H1 (cell line): ENCODE data around the gene SPDEF. TPM values are rescaled to one million over a fixed set of nuclear protein-coding genes. Genes with fewer than 3 reads are reported as not detected.

ENCODE experiments used
- CTCF ChIA-PET: fragments of 300-600 bp; sonication (Branson Sonifier 250); formaldehyde crosslinking; loops from one replicate; lab custom pipeline; 2021; ENCODE audit not compliant: partially characterized antibody; lab: Charles Lee
- POLR2A ChIA-PET: fragments of 300-600 bp; sonication (Branson Sonifier 250); formaldehyde crosslinking; loops from one replicate; lab custom pipeline; 2021; ENCODE audit warnings: inconsistent platforms; ENCODE audit not compliant: partially characterized antibody; lab: Charles Lee
- DNase-seq, 2 experiments: peaks; one replicate each; pipeline versions ENCODE4 v3.0.0 to v3.0.0-alpha.2; 2010 to 2022; ENCODE audit warnings: low spot score in 2 of 2, low read depth in 1 of 2, mixed read lengths in 1 of 2
- FAIRE-seq: peaks from 2 replicates; lab custom pipeline; 2011; peaks lifted over from hg19 to GRCh38; lab: Jason Lieb, UNC
- H2AFZ ChIP-seq: 2 replicates; pipeline ENCODE4 v1.8.1; 2012; ENCODE audit warnings: low read length, inconsistent platforms
- H2AK5ac ChIP-seq: 2 replicates; pipeline ENCODE4 v1.6.1; 2013; ENCODE audit warnings: low read depth, low read length
- H2BK120ac ChIP-seq: replicated peaks from 2 replicates; pipeline ENCODE3; 2013; ENCODE audit warnings: low read depth, low read length, inconsistent platforms
- H2BK12ac ChIP-seq: 2 replicates; pipeline ENCODE4 v1.6.1; 2013; ENCODE audit warnings: low read depth, low read length
- H2BK15ac ChIP-seq: 2 replicates; pipeline ENCODE4 v1.6.1; 2013; ENCODE audit warnings: low read length
- H2BK20ac ChIP-seq: 2 replicates; pipeline ENCODE4 v1.6.1; 2013; ENCODE audit warnings: low read length
- H2BK5ac ChIP-seq: 2 replicates; pipeline ENCODE4 v1.6.1; 2013; ENCODE audit warnings: low read depth, low read length
- H3K14ac ChIP-seq: 2 replicates; pipeline ENCODE4 v1.6.1; 2013; ENCODE audit warnings: inconsistent platforms; ENCODE audit not compliant: insufficient read length
- H3K18ac ChIP-seq: 2 replicates; pipeline ENCODE4 v1.6.1; 2013; ENCODE audit warnings: low read length; ENCODE audit errors: extremely low read depth
- H3K23ac ChIP-seq: 2 replicates; pipeline ENCODE4 v1.6.1; 2013; ENCODE audit warnings: inconsistent platforms; ENCODE audit not compliant: insufficient read length
- H3K23me2 ChIP-seq: 2 replicates; pipeline ENCODE4 v1.6.1; 2013; ENCODE audit warnings: low read depth, low read length
- H3K27ac ChIP-seq: 2 replicates; pipeline ENCODE4 v1.6.1; 2011; ENCODE audit warnings: low read depth, low read length, inconsistent platforms
- H3K27me3 ChIP-seq, 4 experiments: replicated peaks in 1 of 4; 1 replicate in 1 of 4; 2 replicates in 3 of 4; pipeline versions ENCODE4 v1.6.1 to v1.8.1; 2011 to 2013; ENCODE audit warnings: low read length in 3 of 4, mild to moderate bottlenecking in 3 of 4, inconsistent platforms in 2 of 4, mixed read lengths in 2 of 4, moderate library complexity in 1 of 4; ENCODE audit not compliant: control insufficient read depth in 3 of 4, insufficient read depth in 3 of 4; ENCODE audit errors: extremely low read depth in 1 of 4
- H3K36me3 ChIP-seq, 4 experiments: 2 replicates each; pipeline versions ENCODE4 v1.6.1 to v1.8.1; 2011 to 2013; ENCODE audit warnings: mild to moderate bottlenecking in 4 of 4, low read length in 3 of 4, moderate library complexity in 2 of 4, control low read depth in 1 of 4, inconsistent platforms in 1 of 4; ENCODE audit not compliant: insufficient read depth in 4 of 4, control insufficient read depth in 2 of 4
- H3K4ac ChIP-seq: replicated peaks from 2 replicates; pipeline ENCODE3; 2013; ENCODE audit warnings: low read length, low read depth, mixed read lengths, inconsistent platforms; ENCODE audit not compliant: insufficient read length
- H3K4me1 ChIP-seq, 4 experiments: replicated peaks in 1 of 4; 1 replicate in 1 of 4; 2 replicates in 3 of 4; pipeline versions ENCODE4 v1.6.1 to v1.8.1; 2011 to 2013; ENCODE audit warnings: low read length in 3 of 4, inconsistent platforms in 2 of 4, mixed read lengths in 1 of 4; ENCODE audit not compliant: insufficient read depth in 4 of 4, control insufficient read depth in 3 of 4
- H3K4me2 ChIP-seq, 2 experiments: 2 replicates each; pipeline versions ENCODE4 v1.6.1 to v1.8.1; 2011 to 2013; ENCODE audit warnings: low read depth in 2 of 2, low read length in 2 of 2, control low read depth in 1 of 2, inconsistent platforms in 1 of 2, mild to moderate bottlenecking in 1 of 2; ENCODE audit not compliant: insufficient read depth in 1 of 2
- H3K4me3 ChIP-seq, 4 experiments: fragments of 200-600, 300-600 bp in 1 of 4; sonication (generic), shearing (Covaris generic), sonication (Bioruptor Twin) in 1 of 4; 2 replicates each; pipeline versions ENCODE4 v1.5.1 to v1.8.1; 2011 to 2016; ENCODE audit warnings: low read length in 4 of 4, low read depth in 3 of 4, control low read depth in 2 of 4, inconsistent platforms in 2 of 4, mild to moderate bottlenecking in 2 of 4, mixed read lengths in 1 of 4, moderate library complexity in 1 of 4; ENCODE audit not compliant: insufficient read depth in 2 of 4; ENCODE audit errors: extremely low read depth in 1 of 4
- H3K56ac ChIP-seq: replicated peaks from 2 replicates; pipeline ENCODE3; 2013; ENCODE audit warnings: low read depth, mild to moderate bottlenecking, mixed read lengths, low read length, inconsistent platforms; ENCODE audit not compliant: insufficient read length
- H3K79me1 ChIP-seq: 2 replicates; pipeline ENCODE4 v1.6.1; 2013; ENCODE audit warnings: low read depth, low read length, control low read depth
- H3K79me2 ChIP-seq, 2 experiments: 2 replicates each; pipeline versions ENCODE4 v1.6.1 to v1.8.1; 2012 to 2013; ENCODE audit warnings: low read length in 2 of 2, mild to moderate bottlenecking in 2 of 2, inconsistent platforms in 1 of 2; ENCODE audit not compliant: insufficient read depth in 2 of 2, control insufficient read depth in 1 of 2
- H3K9ac ChIP-seq, 4 experiments: replicated peaks in 1 of 4; 1 replicate in 1 of 4; 2 replicates in 3 of 4; pipeline versions ENCODE4 v1.6.1 to v1.8.1; 2011 to 2013; ENCODE audit warnings: low read depth in 3 of 4, low read length in 3 of 4, control low read depth in 2 of 4, mild to moderate bottlenecking in 2 of 4, moderate library complexity in 2 of 4, inconsistent platforms in 1 of 4; ENCODE audit errors: extremely low read depth in 1 of 4
- H3K9me3 ChIP-seq, 2 experiments: 2 replicates each; pipeline versions ENCODE4 v1.6.1 to v1.8.1; 2012 to 2013; ENCODE audit warnings: mild to moderate bottlenecking in 2 of 2, moderate library complexity in 2 of 2, control low read depth in 1 of 2, inconsistent platforms in 1 of 2, low read depth in 1 of 2, low read length in 1 of 2, mixed read lengths in 1 of 2; ENCODE audit not compliant: insufficient read depth in 2 of 2
- H4K20me1 ChIP-seq, 2 experiments: replicated peaks in 1 of 2; 2 replicates each; pipeline versions ENCODE3 to v1.8.1; 2011 to 2013; ENCODE audit warnings: inconsistent platforms in 2 of 2, low read length in 2 of 2, mild to moderate bottlenecking in 1 of 2; ENCODE audit not compliant: insufficient read depth in 2 of 2, control insufficient read depth in 1 of 2
- H4K5ac ChIP-seq: 2 replicates; pipeline ENCODE4 v1.6.1; 2013; ENCODE audit warnings: low read length, low read depth, mixed read lengths, inconsistent platforms; ENCODE audit not compliant: insufficient read length
- H4K8ac ChIP-seq: 2 replicates; pipeline ENCODE4 v1.8.0; 2013; ENCODE audit warnings: mild to moderate bottlenecking, moderate library complexity, low read length, inconsistent platforms; ENCODE audit not compliant: insufficient read depth; ENCODE audit errors: extremely low read depth
- H4K91ac ChIP-seq: replicated peaks from 2 replicates; pipeline ENCODE3; 2013; ENCODE audit warnings: low read length, mixed read lengths, inconsistent platforms; ENCODE audit not compliant: insufficient read length
- ASH2L ChIP-seq: fragments of 200-600, 300-600 bp; sonication (generic); IDR thresholded peaks from one replicate; pipeline ENCODE4 v1.7.1; 2017; ENCODE audit warnings: low read length
- CTBP2 ChIP-seq: IDR thresholded peaks from 2 replicates; pipeline ENCODE4 v1.7.0; 2011; ENCODE audit warnings: borderline replicate concordance, mild to moderate bottlenecking, moderate library complexity, mixed read lengths, low read length; ENCODE audit not compliant: insufficient read depth, insufficient read length
- EGR1 ChIP-seq: IDR thresholded peaks from 2 replicates; pipeline ENCODE4 v1.6.1; 2011; ENCODE audit warnings: low read depth, low read length, borderline replicate concordance
- JUN ChIP-seq: IDR thresholded peaks from 2 replicates; pipeline ENCODE4 v1.6.1; 2011; ENCODE audit warnings: low read depth, mild to moderate bottlenecking, improper control_type of control experiment, low read length
- JUND ChIP-seq: IDR thresholded peaks from 2 replicates; pipeline ENCODE4 v1.6.1; 2011; ENCODE audit warnings: mild to moderate bottlenecking, improper control_type of control experiment, low read length
- POLR2A ChIP-seq, 2 experiments: IDR thresholded peaks; 1 replicate in 1 of 2; 2 replicates in 1 of 2; pipeline ENCODE4 v1.6.1; 2011; ENCODE audit warnings: low read depth in 2 of 2, low read length in 2 of 2, mild to moderate bottlenecking in 2 of 2; ENCODE audit errors: control extremely low read depth in 1 of 2
- RAD21 ChIP-seq, 2 experiments: IDR thresholded peaks in 1 of 2; conservative IDR thresholded peaks in 1 of 2; 2 replicates each; pipeline ENCODE4 v1.6.1; 2011; ENCODE audit warnings: low read depth in 2 of 2, low read length in 2 of 2, improper control_type of control experiment in 1 of 2, inconsistent platforms in 1 of 2, mild to moderate bottlenecking in 1 of 2, moderate library complexity in 1 of 2
- SIRT6 ChIP-seq: IDR thresholded peaks from one replicate; pipeline ENCODE4 v1.7.1; 2012; ENCODE audit warnings: low read length, inconsistent platforms
- SP1 ChIP-seq: IDR thresholded peaks from 2 replicates; pipeline ENCODE4 v1.6.1; 2011; ENCODE audit warnings: low read depth, low read length
- SP2 ChIP-seq: IDR thresholded peaks from 2 replicates; pipeline ENCODE4 v1.6.1; 2012; ENCODE audit warnings: mild to moderate bottlenecking, low read length, inconsistent platforms
- TCF12 ChIP-seq: IDR thresholded peaks from 2 replicates; pipeline ENCODE4 v1.6.1; 2011; ENCODE audit warnings: low read depth, mild to moderate bottlenecking, low read length
- WGBS, 2 experiments: shearing (Covaris generic) in 1 of 2; methylation state at CpG; one replicate each; pipeline versions ENCODE4 v1.1.6 to v1.1.7; 2013 to 2015; ENCODE audit warnings: low lambda C conversion rate in 2 of 2, mixed read lengths in 2 of 2, inconsistent platforms in 1 of 2, low coverage in 1 of 2, missing lambda C conversion rate in 1 of 2; ENCODE audit not compliant: insufficient replicate concordance in 2 of 2, insufficient coverage in 1 of 2, insufficient read length in 1 of 2; ENCODE audit errors: extremely low coverage in 1 of 2, missing lambda C conversion rate in 1 of 2; 5-methylcytosine and 5-hydroxymethylcytosine counted together
- polyA plus RNA-seq, 7 experiments: library from polyadenylated mRNA; depleted of rRNA in 3 of 7; stranded (reverse) in 5 of 7; unstranded in 2 of 7; fragments of >200 nt in 5 of 7; fragments of 200-250 nt in 2 of 7; gene quantifications; 1 replicate in 5 of 7; 2 replicates in 1 of 7; 4 replicates in 1 of 7; pipeline versions ENCODE4 v1.2.1 to v1.2.3, GENCODE V29; 2011 to 2013; ENCODE audit warnings: missing spikeins in 2 of 7, mixed read lengths in 2 of 7
- total RNA-seq: library from RNA; stranded (reverse); fragmentation: NEBNext Ultra II Directional; extraction: Animal tissue kit (Norgen Biotek cat#: 25700); gene quantifications from 2 replicates; pipeline ENCODE4 v1.2.1, GENCODE V29; 2021
- TF ChIP-seq, protein P1 (sequence below): IDR thresholded peaks from 2 replicates; pipeline ENCODE4 v1.6.1; 2011; ENCODE audit warnings: low read length, improper control_type of control experiment

Gene SPDEF
- total and polyA plus RNA-seq, 2 of the 8 experiments (the other 6 are each of a cell fraction or from before 2014, with no cell fraction given), result 0.15 to 0.30 TPM

- Histone ChIP-seq H3K14ac (no peak overlapping the region), H3K27ac (no peak overlapping the region), H3K9me3 (no peaks in the 10 kb centered on the region), H3K23me2 (peaks cover 2% of the 10 kb centered on the region; the same call in 1 of the 2 replicates), H4K5ac (no peak overlapping the region), H4K20me1 (peaks cover 0 to 10% of the 10 kb centered on the region in 2 experiments), H4K91ac (no peak overlapping the region), H3K36me3 (no peaks in the 10 kb centered on the region), H2AFZ (no peak overlapping the region), H2BK120ac (no peak overlapping the region), H2BK12ac (no peak overlapping the region), H3K79me2 (peaks cover 0 to 41% of the 10 kb centered on the region in 2 experiments; a peak in 3 of 4 replicates), H3K18ac (no peak overlapping the region), H3K4me1 (peaks cover 1 to 17% (median 7%) of the 10 kb centered on the region in 4 experiments; a peak in 5 of 7 replicates), H2BK20ac (no peak overlapping the region), H3K4me3 (no peak overlapping the region), H3K27me3 (no peaks in the 10 kb centered on the region), H3K4ac (no peak overlapping the region), H3K56ac (no peak overlapping the region), H3K4me2 (no peak overlapping the region), H3K79me1 (peaks cover 2% of the 10 kb centered on the region; the same call in 1 of the 2 replicates), H3K23ac (no peak overlapping the region), H2BK15ac (no peak overlapping the region), H2BK5ac (no peak overlapping the region), H2AK5ac (no peak overlapping the region), H4K8ac (no peak overlapping the region), H3K9ac (no peak overlapping the region)
- FAIRE-seq (no peak), DNase-seq (no peak)
- CTCF ChIA-PET, result interaction anchor here (1.0 to 2.8 kb wide), 4 partner anchors 11 to 138 kb away, joined by 3 to 19 read pairs (median 5); no protein-coding TSS in a partner anchor
- 82% methylated on average over 3 of the region's 3 CpGs; no CpG with 5 or more reads in 1 of the 2 experiments for WGBS, 2 experiments
- POLR2A ChIA-PET, result interaction anchor here (1.1 to 1.8 kb wide), 4 partner anchors 9 to 68 kb away, joined by 3 to 6 read pairs (median 4); no protein-coding TSS in a partner anchor
- TF ChIP-seq SP2 (no peak), POLR2A (IDR thresholded peaks at IDR 0.05; ENCODE audit: control extremely low read depth in 1 of 2, low read depth in 2 of 2, low read length in 2 of 2) (no peak), EGR1 (no peak), JUN (no peak), SP1 (no peak), ASH2L (no peak), SIRT6 (no peak), JUND (no peak), CTBP2 (no peak), RAD21 (IDR thresholded peaks at IDR 0.05 in 1 of 2, conservative IDR thresholded peaks at IDR 0.05 in 1 of 2; ENCODE audit: low read depth in 2 of 2, low read length in 2 of 2) (no peak), TCF12 (no peak)
- TF ChIP-seq, protein P1, sequence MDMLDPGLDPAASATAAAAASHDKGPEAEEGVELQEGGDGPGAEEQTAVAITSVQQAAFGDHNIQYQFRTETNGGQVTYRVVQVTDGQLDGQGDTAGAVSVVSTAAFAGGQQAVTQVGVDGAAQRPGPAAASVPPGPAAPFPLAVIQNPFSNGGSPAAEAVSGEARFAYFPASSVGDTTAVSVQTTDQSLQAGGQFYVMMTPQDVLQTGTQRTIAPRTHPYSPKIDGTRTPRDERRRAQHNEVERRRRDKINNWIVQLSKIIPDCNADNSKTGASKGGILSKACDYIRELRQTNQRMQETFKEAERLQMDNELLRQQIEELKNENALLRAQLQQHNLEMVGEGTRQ, result no peak
Measured at GRCh38 chr6:34597605-34598353, 41.6 kb upstream of the SPDEF start.
